GM21825 (cell line): ENCODE measurements around the gene PSMC3.

Experiments
- ATAC-seq: cut with Tn5 transposase; IDR thresholded peaks from one replicate; pipeline ENCODE4 v1.9.1; 2021; ENCODE audit warnings: mild to moderate bottlenecking, moderate library complexity; ENCODE audit not compliant: unreplicated experiment

Gene PSMC3

DNA sequence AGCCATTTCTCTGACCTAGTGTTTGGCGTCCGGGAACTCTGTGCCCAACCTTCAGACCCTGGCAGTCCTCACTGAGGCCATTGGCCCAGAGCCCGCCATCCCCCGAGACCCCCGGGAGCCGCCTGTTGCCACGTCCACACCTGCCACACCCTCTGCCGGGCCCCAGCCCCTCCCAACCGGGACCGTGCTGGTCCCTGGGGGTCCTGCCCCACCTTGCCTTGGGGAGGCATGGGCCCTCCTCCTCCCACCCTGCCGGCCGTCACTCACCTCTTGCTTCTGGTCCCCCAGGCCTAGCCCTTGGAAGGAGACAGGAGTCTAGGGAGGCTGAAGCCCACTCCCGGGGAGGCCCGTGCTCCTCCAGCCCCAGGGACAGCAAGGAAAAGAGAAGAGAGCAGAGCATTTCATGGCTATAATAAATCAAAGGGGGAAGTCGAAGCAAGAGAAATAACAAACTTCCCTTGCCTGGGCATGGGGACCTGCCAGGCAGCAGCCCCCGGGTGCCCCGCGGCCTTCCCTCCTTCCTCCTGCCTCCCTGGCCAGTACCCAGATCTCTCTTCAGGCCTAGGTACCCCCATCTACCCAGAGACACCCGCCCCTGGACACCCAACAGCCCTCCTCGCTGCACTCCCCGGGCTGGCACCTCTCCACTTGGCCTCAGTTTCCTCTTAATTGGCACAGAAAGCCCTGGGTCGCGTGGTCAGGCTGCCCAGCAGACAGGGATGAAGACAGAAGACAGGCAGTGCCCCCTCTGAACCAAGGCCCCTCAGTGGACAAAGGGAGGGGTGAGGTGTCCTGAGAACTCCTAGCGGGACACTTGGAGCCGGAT is 30.8 kb downstream of the PSMC3 start:
- ATAC-seq: no peak

DNA sequence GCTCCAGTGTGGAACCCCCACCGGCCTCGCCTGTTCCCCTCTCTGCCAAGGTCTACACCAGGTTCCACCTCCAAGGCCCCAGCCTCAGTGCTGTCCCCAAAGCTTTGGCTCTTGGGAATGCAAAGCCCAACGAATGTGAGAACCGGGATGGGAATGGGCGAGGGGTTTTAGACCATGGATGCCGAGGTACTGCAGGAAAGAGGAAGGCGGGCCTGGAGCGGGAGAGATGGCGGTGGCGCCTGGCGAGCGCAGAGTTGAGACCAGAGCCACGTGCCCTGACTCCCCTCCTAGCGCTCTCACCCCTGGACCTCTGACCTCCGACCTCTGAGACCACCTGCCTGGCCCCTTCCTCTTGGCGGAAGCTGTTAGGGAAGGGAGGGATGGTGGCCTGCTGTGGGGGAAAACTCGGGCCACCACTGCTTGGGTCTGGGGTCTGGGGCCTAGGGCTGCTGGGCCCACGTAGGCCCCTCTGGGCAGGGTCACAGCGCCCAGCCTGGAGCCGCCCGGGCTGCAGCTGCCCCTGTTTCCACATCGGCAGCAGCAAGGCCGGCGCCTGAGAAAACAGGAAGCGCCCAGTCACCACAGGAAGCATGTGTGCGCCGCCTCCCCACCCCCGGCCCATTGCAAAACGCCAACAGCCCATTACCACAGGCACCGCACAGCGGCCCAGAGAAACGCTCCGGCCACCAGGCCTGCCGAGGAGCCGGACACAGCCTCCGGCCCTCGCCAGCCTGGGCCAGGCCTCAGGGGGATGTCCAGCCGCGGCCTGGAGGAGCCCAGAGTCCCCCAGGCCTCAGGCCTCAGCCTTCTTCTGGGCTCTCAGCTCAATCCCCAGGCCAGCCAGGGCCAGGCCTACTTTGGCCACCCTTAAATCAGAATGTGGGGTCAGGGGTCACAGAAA is 31.7 kb downstream of the PSMC3 start:
- ATAC-seq: peak; percentile 53

DNA sequence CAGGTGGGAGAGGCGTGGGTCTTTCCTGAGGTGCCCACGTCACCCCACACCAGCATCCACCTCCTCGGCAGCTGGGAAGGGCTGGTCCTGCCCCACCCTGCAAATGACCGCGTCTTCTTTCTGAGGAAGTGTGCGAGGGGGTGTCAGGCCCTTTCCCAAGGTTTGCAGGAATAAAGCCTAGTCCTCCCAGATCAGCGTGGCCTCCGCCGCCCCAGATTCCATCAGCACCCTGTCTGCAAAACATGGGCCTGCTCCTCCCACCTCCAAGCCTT is 32.3 kb downstream of the PSMC3 start:
- no peak for ATAC-seq

DNA sequence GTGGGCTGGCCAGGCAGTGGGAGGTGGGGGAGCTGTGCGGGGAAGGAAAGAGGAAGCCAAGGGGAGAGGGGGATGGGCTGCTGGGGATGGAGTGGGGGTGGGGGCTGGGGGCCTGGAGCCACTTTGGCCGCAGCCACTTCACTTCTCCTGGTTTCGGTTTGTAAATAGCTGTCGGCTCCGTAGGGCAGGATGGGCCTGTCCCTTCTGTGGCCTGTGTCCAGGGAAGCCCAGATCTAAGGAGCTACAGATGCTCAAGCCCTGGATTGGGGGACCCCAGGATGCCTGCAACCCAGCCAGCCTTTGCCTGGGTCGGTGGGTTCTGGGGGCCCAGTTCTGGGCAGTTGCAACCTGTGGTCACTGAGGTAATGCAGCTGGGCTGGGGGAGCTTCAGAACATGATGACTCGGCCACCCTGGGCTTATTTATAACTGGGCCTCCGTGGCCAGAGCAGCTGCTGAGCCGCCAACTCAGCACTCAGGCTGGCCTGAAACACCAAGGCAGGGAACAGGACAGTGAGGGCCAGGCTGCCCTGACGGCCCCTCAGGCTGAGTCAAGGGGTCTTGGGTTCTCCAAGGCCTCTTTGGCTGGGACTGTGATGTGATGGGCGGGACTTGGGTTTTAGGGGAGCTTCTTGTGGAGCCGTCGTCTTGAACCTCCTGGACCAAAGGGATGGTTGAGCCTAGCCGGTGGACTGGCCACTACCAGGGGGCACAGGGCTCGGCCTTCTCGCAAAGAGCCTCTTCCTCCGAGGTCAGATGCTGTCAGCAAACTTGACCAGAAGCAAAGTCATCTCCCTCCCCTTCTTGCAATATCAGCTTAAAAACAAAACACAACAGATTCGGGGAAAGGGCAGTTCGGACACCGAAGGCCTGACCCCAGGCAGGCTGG is 32.8 kb downstream of the PSMC3 start:
- no peak for ATAC-seq

DNA sequence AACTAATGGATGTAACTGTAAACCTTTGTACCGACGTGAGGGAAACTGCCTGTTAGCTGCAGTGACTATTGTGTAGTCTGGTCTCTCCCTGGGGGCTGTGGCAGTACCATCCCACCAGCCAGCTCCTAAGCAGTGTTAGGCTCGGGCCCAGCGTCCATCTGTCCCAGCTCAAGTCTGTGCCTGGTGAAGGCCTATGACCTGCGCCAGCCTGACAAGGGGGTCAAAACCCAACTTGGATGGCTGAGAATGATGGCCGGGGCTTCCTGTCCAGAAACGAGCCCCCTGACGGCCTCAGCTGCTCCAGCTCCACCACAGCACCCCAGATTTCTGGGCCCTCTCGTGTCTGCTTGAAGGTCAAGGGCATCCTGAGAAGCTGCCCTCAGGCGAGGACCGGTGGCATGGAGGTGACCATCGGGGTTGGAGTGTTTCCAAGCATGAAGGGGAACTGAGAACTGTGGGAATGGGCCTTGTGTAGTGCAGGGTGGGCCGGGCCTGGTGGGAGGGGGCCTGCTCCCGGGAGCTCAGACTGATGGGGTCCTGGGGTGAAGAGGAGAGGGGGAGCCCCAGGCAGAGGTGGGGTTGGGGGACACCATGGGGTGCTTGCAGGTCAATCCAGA is 33.6 kb downstream of the PSMC3 start:
- ATAC-seq: no peak

DNA sequence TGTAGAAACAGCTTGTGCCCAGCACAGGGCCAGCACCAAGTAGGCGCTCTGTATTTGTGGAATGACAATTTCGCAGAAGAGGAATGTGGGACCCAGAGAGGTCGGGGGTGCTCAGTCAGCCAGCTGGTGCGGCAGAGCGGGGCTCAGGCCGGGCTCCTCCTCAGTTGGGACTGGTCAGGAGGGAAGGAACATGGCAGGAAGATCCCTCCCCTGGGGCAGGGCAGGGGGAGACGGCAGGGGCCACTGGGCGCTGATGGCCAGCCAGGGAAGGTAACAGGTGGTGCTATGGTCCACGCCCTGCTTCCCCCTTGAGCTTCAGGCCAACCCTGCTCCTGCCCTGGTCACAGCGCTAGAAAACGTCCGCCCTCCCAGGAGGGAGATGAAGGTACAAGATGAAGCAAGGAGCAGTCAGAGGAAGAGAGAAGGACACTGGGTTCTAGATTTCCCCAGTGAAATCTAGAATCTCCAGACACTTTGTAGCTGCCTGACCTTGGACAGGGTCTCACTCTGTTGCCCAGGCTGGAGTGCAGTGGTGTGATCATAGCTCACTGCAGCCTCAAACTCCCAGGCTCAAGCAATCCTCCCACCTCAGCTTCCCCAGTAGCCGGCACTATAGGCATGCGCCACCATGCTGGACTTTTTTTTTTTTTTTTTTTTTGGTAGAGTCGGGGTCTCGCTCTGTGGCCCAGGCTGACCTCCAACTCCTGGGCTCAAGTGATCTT is 34.4 kb downstream of the PSMC3 start:
- no peak for ATAC-seq

DNA sequence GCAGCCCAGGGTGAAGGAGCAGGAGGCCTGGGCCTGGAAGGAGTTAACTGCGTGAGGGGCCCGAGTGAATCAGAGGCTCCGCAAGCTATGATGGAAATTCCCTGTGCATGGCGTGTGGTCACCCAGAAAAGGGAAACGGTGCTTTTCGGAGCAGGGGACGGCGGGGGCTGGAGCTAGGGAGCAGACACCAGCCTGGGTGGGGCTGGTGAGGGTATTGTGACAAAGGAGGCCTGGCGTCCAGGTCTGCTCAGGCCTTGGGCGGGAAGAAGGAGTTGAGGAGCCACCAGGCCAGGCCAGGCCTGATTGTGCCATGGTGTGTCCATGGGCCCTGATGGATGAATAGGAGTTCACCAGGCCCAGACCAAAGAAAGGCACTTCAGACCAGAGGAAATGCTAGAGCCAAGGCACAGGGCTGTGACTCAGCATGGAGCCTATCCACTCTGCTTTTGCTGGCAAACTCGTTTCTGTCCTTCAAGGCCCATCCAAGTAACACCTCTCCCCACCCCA is 35.1 kb downstream of the PSMC3 start:
- ATAC-seq: no peak

DNA sequence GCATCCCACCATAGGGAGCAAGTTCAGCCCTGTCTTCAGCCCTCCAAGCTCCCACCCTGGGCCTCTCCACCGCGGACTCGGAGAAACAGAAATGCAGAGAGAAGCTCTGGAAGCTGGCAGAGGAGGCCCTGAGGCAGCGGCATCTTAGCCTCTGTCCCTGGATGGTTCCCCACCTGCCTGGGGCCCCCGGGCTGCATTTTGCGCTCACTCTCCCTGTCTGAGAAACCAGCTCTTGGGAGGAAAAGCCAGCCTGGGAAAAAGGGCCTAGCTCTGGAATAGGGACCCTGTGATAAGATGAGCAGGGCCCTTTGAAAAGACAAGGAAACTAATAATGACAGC is 35.8 kb downstream of the PSMC3 start:
- ATAC-seq: no peak

DNA sequence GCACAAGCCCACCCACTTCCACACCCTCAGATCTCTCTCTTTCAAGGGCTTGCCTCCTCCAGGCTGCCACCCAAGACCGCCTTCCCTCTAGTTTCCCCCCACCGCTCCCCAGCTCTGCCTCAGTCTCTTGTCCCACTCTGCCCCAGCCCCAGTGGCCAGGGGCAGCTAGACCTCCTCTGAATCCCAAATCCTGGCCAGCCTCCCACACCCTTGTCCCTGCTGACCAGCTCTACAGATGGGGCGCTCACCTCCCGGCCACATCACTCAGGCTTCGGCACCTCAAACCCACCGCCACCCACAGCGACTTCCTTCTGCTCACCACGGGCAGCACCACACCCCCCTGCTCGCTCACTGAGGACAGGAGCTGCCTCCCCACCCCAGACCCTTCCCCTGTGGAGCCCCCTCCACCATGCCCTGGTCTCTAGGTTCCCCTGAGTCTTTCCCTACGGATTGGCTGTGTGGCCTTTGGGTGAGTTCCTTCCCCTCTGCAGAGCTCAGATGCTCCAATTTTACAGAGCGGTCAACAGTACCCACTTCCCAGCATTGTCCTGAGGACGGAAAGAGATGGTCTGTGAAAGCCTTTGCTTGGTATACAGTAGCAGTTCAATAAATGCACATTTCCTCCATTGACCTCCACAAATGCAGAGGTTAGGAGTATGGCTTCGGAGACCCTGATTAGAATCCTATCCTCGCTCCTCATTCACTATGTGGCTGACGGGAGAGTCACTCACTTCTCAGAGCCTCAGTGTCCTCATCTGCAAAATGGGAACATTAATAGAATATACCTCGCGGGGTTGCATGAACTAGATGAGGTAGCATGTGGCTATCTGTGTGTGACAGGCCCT is 36.4 kb downstream of the PSMC3 start:
- ATAC-seq: no peak

DNA sequence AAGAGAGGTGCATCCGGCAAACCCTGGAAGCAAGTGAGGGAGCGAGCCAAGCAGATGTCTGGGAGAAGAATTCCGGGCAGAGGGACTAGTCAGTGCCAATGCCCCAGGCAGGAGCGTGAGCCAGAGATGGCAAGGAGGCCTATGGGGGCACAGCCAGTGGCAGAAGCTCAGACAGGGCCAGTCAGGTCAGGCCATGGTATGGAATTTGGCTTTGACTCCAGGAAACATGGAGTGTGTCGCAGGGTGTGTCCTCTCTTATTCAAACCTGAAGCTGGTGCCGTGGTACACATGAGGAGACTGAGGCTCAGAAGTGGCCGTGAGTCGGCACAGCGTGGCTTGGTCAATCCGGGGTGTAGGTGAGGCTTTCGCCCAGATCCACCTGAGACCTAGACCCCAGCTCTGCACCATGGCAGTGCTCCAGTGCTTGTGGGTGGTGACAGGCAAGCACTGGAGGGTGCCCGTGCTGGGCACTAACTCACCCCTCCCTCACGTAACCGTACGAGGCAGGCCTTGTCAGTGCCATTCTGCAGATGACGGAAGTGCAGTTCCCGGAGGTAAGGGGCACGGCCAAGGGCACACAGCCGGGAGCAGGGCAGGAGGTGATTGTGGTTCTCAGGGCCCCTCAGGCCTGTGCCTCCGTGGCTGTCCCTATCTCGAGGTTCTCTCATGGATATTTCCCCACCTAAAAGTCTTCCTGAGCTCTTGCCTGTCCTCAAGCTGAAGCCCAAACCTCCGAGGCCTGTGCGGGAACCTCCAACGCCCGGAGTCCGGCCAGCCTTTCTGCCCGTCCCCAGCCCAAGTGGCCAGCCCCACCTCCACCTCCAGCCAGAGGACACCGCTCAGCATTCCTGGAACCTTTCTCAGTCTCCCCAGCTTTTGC is 37.3 kb downstream of the PSMC3 start:
- ATAC-seq: no peak

DNA sequence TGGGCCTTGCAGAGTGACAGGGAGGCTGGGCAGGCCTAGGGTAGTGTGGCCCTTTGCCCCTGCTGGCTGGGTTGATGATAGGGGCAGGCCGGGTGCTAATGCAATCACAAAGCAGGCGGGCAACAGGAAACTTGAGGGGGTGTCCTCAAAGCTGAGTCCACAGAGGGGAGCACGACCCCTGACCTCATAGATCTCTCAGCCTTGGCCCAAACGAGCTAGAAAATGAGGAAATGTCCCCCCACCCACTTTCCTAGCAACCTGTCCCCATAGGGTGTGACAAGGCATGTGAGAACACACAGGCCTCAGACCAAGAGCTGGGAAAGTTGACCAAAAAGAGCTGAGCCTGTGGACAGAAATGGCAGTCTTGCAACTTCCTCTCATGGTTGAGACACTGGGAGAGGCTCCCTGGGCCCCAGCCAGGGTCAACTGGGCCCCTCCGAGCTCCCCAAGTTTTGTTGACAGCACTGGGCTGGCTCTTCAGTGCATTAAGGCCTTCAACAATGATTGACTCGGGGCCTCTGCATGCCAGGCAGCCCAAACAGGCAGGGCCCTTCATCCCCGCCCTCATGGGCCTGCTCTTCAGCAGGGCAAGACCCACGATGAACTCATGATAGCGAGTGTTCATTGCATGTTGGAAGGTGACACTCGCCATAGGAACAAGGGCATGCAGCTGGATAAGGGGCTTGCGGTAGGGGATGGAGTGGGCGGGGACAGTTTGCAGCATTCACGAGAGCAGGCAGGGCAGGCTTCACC is 38.1 kb downstream of the PSMC3 start:
- no peak for ATAC-seq

DNA sequence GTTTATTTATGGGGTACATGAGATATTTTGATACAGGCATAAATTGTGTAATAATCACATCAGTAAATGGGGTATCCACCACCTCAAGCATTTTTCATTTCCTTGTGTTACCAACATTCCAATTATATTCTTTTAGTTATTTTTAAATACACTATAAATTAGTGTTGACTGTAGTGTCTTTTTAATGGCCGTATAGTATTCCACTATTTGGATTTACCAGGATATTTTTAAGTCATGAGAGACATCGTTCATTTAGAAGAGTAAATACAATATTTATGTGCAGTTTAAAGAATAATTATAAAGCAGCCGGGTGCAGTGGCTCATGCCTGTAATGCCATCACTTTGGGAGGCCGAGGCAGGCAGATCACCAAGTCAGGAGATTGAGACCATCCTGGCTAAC is 41.7 kb downstream of the PSMC3 start:
- no peak for ATAC-seq

DNA sequence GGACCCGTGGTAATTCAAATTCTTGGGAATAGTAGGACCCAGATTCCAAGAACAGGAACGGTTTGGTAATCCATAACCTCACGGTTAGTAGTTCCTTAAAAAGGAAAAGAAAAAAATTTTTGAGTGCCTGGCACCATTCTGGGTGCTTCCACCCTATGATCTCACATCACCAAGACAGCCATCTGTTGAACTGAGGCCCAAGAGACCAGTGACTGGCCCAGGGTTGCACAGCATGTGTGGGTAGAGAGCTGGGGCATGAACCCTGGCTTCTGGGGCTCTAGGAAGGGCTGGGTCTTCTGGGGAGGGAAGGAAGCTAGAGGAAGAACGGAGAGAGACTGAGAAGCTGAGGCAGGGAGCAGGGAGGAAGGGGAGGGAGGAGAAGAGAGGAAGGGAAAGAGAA is 43.2 kb downstream of the PSMC3 start:
- no peak for ATAC-seq

DNA sequence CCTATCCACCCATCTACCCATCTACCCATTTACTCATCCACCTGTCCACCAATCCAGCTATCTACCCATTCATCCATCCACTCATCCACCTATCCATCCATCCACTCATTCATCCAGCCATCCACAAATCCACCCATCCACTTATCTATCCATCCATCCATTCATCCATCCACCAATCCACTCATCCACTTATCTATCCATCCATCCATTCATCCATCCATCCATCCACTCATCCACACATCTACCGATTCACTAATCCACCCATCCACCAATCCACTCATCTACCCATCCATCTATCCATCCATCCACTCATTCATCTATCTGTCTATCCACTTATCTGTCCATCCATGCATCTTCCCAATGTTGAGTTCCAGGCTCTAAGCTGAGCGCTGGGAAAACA is 46.2 kb downstream of the PSMC3 start:
- ATAC-seq: no peak

DNA sequence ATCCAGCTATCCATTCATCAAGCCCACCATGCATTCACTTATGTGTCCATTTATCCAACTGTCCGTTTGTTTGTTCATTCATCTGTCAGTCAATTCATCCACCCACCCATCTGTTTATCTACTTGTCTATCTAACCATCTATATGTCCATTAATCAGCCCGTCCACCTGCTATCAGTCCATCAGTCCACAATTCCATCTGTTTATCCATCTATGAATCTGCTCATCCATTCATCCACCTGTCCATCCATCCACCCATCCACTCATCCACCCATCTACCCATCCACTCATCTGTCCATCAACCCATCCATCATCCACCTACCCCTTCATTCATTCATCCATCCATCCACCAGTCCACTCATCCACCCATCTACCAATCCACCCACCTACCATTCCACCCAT is 46.9 kb downstream of the PSMC3 start:
- no peak for ATAC-seq

DNA sequence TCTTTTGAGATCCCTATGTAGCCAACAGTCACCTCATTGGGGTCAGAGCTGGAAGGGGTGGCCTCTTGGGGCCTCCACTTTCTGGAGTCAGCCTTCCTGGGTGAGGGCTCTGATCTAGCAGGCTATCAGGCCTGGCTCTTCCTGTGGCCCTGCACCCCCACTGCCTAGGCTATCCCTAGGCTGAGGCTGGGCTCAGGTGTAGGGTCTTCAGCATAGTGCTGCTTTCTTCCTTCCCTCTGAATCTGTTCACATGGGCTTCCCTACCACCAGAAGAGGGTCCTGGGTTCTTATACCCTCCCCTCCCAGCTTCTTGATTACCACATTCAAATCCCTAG is 47.4 kb downstream of the PSMC3 start:
- ATAC-seq: no peak

DNA sequence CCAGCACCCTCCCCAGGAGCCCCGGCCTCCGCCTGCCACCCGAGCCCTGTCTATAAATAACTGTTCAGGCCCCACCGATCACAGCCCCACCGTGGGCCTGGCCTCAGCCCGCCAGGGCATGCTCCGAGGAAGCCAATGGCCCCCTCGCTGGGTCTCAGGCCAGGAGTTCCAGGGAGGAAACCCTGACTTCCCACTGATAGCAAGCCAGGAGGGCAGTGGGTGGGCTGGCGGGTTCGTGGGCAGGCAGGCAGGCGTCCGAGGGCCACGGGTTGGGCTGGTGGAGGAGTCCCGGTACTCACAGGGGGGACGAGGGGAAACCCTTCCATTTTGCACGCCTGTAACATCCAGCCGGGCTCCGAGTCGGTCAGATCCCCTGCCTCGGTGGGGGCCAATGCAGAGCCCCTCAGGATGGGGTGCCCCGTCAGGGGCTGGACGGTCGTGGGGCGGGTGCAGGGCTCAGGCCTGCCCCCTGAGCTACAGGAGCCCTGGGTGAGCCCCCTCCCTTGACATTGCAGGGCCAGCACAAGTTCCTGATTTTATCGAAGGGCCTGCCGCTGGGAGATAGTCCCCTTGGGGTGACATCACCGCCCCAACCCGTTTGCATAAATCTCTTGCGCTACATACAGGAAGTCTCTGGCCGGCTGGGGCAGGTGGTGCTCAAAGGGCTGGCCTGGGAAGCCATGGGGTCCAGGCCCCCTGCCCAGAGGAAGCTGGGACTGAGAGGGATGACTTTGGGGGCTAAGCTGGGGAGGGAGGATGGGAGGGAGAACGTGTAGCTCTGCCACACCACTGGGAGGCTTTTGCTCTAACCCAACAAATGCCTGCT is 48.0 kb downstream of the PSMC3 start, which contains the start of gene SPI1:
Gene SPI1 (minus strand): TSS at position 538 of the 826 bp plus-strand sequence. CDS start 194 bp downstream, at position 344.
- peak; percentile 83 for ATAC-seq
